ENCODE results near the gene RAB36.

- TF ChIP-seq CTCF (IDR thresholded peaks at IDR 0.05) (no peak), NFE2L1 (CRISPR knock-in tag; IDR thresholded peaks at IDR 0.05) (no peak), ZNF232 (CRISPR knock-in tag; IDR thresholded peaks at IDR 0.05) (no peak), ZNF121 (CRISPR knock-in tag; IDR thresholded peaks at IDR 0.05) (no peak), MXD4 (CRISPR knock-in tag; IDR thresholded peaks at IDR 0.05; ENCODE audit: borderline replicate concordance) (no peak), RORB (CRISPR knock-in tag; IDR thresholded peaks at IDR 0.05) (no peak), FOXK1 (CRISPR knock-in tag; IDR thresholded peaks at IDR 0.05) (no peak), CDX4 (CRISPR knock-in tag; IDR thresholded peaks at IDR 0.05; ENCODE audit: borderline replicate concordance) (no peak), FOXJ3 (CRISPR knock-in tag; IDR thresholded peaks at IDR 0.05; ENCODE audit: borderline replicate concordance) (no peak), USF2 (CRISPR knock-in tag; IDR thresholded peaks at IDR 0.05) (no peak), SP1 (CRISPR knock-in tag; conservative IDR thresholded peaks at IDR 0.05) (no peak), ELF4 (CRISPR knock-in tag; IDR thresholded peaks at IDR 0.05; ENCODE audit: low read depth) (no peak), JUN (CRISPR knock-in tag; IDR thresholded peaks at IDR 0.05) (no peak)
- TF ChIP-seq, protein P1, sequence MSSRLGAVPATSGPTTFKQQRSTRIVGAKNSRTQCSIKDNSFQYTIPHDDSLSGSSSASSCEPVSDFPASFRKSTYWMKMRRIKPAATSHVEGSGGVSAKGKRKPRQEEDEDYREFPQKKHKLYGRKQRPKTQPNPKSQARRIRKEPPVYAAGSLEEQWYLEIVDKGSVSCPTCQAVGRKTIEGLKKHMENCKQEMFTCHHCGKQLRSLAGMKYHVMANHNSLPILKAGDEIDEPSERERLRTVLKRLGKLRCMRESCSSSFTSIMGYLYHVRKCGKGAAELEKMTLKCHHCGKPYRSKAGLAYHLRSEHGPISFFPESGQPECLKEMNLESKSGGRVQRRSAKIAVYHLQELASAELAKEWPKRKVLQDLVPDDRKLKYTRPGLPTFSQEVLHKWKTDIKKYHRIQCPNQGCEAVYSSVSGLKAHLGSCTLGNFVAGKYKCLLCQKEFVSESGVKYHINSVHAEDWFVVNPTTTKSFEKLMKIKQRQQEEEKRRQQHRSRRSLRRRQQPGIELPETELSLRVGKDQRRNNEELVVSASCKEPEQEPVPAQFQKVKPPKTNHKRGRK (CRISPR knock-in tag; IDR thresholded peaks at IDR 0.05; ENCODE audit: borderline replicate concordance): no peak
Measured at GRCh38 chr22:23113067-23113846, 32.0 kb upstream of the RAB36 start.
